ENCODE measurements around the gene OXSM. TPM values are rescaled to one million over a fixed set of nuclear protein-coding genes. Genes with fewer than 3 reads are reported as not detected.

Gene OXSM
- total and polyA plus RNA-seq, 7 donors, result 11.1 to 21.5 (median 13.3) TPM

DNA sequence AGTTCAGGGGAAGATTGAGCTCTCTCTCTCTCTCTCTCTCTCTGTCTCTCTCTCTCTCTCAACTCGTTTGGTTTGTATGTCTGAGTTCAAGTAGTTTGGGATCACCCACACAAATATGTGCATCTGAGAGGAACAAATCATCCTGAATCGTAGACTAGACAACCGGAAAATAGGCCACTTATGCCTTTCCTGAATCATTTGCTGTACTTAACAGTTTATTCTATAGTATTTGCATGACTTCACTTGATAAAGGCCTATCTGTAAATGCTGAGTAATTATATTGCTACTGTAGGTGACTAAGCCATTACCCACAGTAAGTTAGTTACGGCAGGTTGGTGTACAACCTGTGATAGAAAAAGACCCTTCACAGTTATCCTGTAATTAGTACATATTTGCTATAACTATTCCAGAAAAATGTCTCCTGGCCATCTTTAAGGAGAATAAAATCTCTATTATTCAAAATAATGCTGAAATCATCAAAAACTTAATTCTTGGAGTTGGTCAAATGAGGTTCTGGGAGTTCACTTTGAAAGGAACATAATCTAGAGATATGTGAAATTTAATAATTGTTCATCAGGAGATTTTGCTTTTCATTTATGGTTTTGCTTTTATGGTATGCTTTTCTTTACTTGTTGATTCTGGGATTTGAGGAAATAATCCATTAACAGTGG lies 31.1 kb downstream of the OXSM start:
- TF ChIP-seq, protein P1, sequence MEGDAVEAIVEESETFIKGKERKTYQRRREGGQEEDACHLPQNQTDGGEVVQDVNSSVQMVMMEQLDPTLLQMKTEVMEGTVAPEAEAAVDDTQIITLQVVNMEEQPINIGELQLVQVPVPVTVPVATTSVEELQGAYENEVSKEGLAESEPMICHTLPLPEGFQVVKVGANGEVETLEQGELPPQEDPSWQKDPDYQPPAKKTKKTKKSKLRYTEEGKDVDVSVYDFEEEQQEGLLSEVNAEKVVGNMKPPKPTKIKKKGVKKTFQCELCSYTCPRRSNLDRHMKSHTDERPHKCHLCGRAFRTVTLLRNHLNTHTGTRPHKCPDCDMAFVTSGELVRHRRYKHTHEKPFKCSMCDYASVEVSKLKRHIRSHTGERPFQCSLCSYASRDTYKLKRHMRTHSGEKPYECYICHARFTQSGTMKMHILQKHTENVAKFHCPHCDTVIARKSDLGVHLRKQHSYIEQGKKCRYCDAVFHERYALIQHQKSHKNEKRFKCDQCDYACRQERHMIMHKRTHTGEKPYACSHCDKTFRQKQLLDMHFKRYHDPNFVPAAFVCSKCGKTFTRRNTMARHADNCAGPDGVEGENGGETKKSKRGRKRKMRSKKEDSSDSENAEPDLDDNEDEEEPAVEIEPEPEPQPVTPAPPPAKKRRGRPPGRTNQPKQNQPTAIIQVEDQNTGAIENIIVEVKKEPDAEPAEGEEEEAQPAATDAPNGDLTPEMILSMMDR (IDR thresholded peaks at IDR 0.05), result no peak
- intact Hi-C loops (cut with DNase I), result no loop called here
- Histone ChIP-seq H3K27ac (no peak overlapping the region), H3K4me3 (no peak overlapping the region), H3K4me1 (no peaks in the 10 kb centered on the region), H3K36me3 (ENCODE audit: insufficient read depth in 1 of 2, low read depth in 1 of 2) (no peaks in the 10 kb centered on the region), H3K27me3 (ENCODE audit: insufficient read depth in 3 of 3, low read length in 2 of 3) (no peaks in the 10 kb centered on the region), H3K9me3 (no peaks in the 10 kb centered on the region)
- DNase-seq (no peak), ATAC-seq (no peak)
- 70 to 74% (median 70%) methylated on average over 4 of the region's 4 CpGs for WGBS, 3 donors

DNA sequence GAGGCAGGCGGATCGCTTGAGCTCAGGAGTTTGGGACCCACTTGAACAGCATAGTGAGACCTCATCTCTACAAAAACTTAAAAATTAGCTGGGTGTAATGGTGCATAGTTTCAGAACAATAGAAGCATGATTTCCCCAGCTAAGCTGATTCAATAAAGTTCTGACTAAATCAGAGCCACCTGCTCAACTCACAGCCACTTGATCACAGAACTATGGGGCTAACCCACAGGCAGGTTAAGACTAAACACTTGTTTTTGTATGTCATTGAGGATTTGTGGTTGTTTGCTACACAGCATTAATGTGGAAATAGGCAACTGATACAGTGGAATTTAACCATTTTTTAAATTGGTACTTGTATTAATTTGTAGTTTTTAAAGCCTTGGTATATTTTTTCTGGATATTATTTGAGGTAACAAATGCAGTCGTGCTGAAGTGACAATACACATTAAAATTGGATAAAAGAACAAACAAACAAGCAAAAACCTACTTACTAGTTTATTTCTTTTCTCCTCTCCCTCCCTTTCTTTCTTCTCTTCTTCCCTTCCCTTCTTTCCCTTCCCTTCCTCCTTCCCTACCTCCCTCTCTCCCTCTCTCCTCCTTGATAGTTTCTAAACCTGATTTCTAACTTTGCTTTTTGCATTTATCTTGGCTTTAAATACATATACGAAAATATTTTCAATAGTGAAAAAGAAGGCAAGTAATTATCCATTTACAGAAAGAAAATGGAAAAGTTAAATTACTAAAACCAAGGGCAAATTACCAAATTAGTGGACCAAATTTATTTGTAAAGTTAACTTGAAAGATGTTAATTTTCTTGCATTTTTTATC lies 32.1 kb downstream of the OXSM start:
- TF ChIP-seq, protein P1 (IDR thresholded peaks at IDR 0.05), result no peak
- H3K4me1 ChIP-seq, result no peaks in the 10 kb centered on the region
- no peaks in the 10 kb centered on the region for H3K36me3 ChIP-seq (ENCODE audit: insufficient read depth in 1 of 2, low read depth in 1 of 2)
- 73 to 84% (median 74%) methylated on average over 4 of the region's 4 CpGs for WGBS, 3 donors
- H3K4me3 ChIP-seq, result no peak overlapping the region
- no peak overlapping the region for H3K27ac ChIP-seq
- ATAC-seq (no peak), DNase-seq (no peak)
- intact Hi-C loops (cut with DNase I), result no loop called here
- H3K9me3 ChIP-seq, result no peaks in the 10 kb centered on the region
- H3K27me3 ChIP-seq (ENCODE audit: insufficient read depth in 3 of 3, low read length in 2 of 3), result no peaks in the 10 kb centered on the region

DNA sequence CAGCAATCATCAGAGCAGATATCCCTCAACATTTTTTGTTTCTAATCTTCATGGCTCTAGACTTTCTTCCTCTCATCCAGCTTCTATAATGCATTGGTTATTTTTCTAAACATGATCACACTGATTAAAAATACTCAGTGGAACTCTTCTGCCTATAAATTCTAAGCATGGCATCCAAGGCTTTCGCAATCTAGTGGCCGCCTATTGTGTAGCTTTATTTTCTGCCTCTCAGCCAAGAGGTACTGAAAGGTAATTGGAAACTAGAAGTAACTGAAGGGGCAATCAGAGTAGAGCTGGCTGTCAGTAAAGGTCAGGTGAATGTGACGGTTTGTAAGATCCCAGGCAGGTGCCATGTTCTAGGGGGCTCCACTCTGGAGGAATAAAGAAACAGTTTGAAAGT lies 33.4 kb downstream of the OXSM start:
- no peak overlapping the region for H3K27ac ChIP-seq
- 46 to 63% (median 61%) methylated on average over 3 of the region's 3 CpGs for WGBS, 3 donors
- H3K36me3 ChIP-seq (ENCODE audit: insufficient read depth in 1 of 2, low read depth in 1 of 2), result no peaks in the 10 kb centered on the region
- no peak overlapping the region for H3K4me3 ChIP-seq
- no peaks in the 10 kb centered on the region for H3K4me1 ChIP-seq
- ATAC-seq (peak in 2 of 4 donors; percentile 43 to 48), DNase-seq (no peak)
- intact Hi-C loops (cut with DNase I), result no loop called here
- no peaks in the 10 kb centered on the region for H3K9me3 ChIP-seq
- TF ChIP-seq, protein P1 (IDR thresholded peaks at IDR 0.05), result no peak
- no peaks in the 10 kb centered on the region for H3K27me3 ChIP-seq (ENCODE audit: insufficient read depth in 3 of 3, low read length in 2 of 3)

DNA sequence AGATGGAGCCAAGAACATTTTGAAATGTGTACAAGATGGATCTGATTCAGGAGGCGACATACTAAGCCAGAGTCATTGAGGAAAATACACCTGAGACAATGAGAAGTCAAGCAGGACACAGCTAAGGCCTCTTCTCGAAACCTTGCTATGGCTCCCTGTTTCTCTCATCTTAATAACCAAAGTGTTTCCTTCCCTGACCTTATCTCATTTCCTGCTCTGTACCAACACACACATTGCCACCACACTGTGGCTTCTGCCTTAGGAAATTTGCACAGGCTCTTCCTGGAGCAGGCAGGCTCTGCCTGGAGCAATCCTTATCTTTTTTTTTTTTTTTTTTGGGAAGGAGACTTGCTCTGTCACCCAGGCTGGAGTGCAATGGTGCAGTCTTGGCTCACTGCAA lies 36.6 kb downstream of the OXSM start:
- H3K4me1 ChIP-seq, result no peaks in the 10 kb centered on the region
- H3K9me3 ChIP-seq, result no peaks in the 10 kb centered on the region
- DNase-seq (no peak), ATAC-seq (no peak)
- 64 to 81% (median 78%) methylated on average over 2 of the region's 2 CpGs for WGBS, 3 donors
- no peak overlapping the region for H3K4me3 ChIP-seq
- no peaks in the 10 kb centered on the region for H3K36me3 ChIP-seq (ENCODE audit: insufficient read depth in 1 of 2, low read depth in 1 of 2)
- H3K27ac ChIP-seq, result no peak overlapping the region
- intact Hi-C loops (cut with DNase I), result no loop called here
- H3K27me3 ChIP-seq (ENCODE audit: insufficient read depth in 3 of 3, low read length in 2 of 3), result no peaks in the 10 kb centered on the region
- TF ChIP-seq, protein P1 (IDR thresholded peaks at IDR 0.05), result no peak

All from psoas muscle (tissue), 8 donors.